ENCODE data around the gene KRTAP10-2. TPM values are rescaled to one million over a fixed set of nuclear protein-coding genes. Genes with fewer than 3 reads are reported as not detected.

Gene KRTAP10-2
- total RNA-seq, 1 donor from 2014 or later, result not detected

GRCh38 chr21:44511938-44512275 is 39.4 kb downstream of the KRTAP10-2 start:
- no peak for DNase-seq (ENCODE audit: low read depth, low spot score)
- no peak for TF ChIP-seq CTCF (conservative IDR thresholded peaks at IDR 0.05)

GRCh38 chr21:44511219-44511937 is 39.9 kb downstream of the KRTAP10-2 start:
- no peaks in the 10 kb centered on the region for H3K4me1 Mint-ChIP-seq
- H3K4me3 Mint-ChIP-seq, result no peak overlapping the region
- H3K36me3 Mint-ChIP-seq (ENCODE audit: low read depth), result no peaks in the 10 kb centered on the region
- TF ChIP-seq CTCF (conservative IDR thresholded peaks at IDR 0.05), result no peak
- H3K27ac Mint-ChIP-seq (ENCODE audit: unreplicated experiment), result no peak overlapping the region
- no peak for DNase-seq (ENCODE audit: low read depth, low spot score)
- no peaks in the 10 kb centered on the region for H3K27me3 Mint-ChIP-seq (ENCODE audit: low read depth)
- H3K9me3 Mint-ChIP-seq, result no peaks in the 10 kb centered on the region

More at GRCh38 chr21:44511938-44512275, 39.4 kb downstream of the KRTAP10-2 start:
- Mint-ChIP-seq H3K27me3 (ENCODE audit: low read depth) (no peaks in the 10 kb centered on the region), H3K4me3 (no peak overlapping the region), H3K27ac (ENCODE audit: unreplicated experiment) (no peak overlapping the region), H3K4me1 (no peaks in the 10 kb centered on the region), H3K9me3 (no peaks in the 10 kb centered on the region), H3K36me3 (ENCODE audit: low read depth) (no peaks in the 10 kb centered on the region)

- Mint-ChIP-seq H3K27me3 (ENCODE audit: low read depth) (no peaks in the 10 kb centered on the region), H3K4me1 (peaks cover 6% of the 10 kb centered on the region), H3K9me3 (no peaks in the 10 kb centered on the region), H3K36me3 (ENCODE audit: low read depth) (no peaks in the 10 kb centered on the region), H3K27ac (ENCODE audit: unreplicated experiment) (no peak overlapping the region), H3K4me3 (no peak overlapping the region)
- peak; percentile 92 for TF ChIP-seq CTCF (conservative IDR thresholded peaks at IDR 0.05)
- peak; percentile 60 for DNase-seq (ENCODE audit: low read depth, low spot score)
Observed at GRCh38 chr21:44510508-44511218, 40.6 kb downstream of the KRTAP10-2 start.

GRCh38 chr21:44510109-44510507 is 41.2 kb downstream of the KRTAP10-2 start:
- Mint-ChIP-seq H3K4me1 (peaks cover 11% of the 10 kb centered on the region), H3K36me3 (ENCODE audit: low read depth) (no peaks in the 10 kb centered on the region), H3K27me3 (ENCODE audit: low read depth) (no peaks in the 10 kb centered on the region), H3K9me3 (no peaks in the 10 kb centered on the region), H3K27ac (ENCODE audit: unreplicated experiment) (no peak overlapping the region), H3K4me3 (no peak overlapping the region)
- TF ChIP-seq CTCF (conservative IDR thresholded peaks at IDR 0.05), result no peak
- DNase-seq (ENCODE audit: low read depth, low spot score), result no peak

- no peaks in the 10 kb centered on the region for H3K36me3 Mint-ChIP-seq (ENCODE audit: low read depth)
- no peaks in the 10 kb centered on the region for H3K27me3 Mint-ChIP-seq (ENCODE audit: low read depth)
- no peak overlapping the region for H3K4me3 Mint-ChIP-seq
- TF ChIP-seq CTCF (conservative IDR thresholded peaks at IDR 0.05), result no peak
- no peak overlapping the region for H3K27ac Mint-ChIP-seq (ENCODE audit: unreplicated experiment)
- no peaks in the 10 kb centered on the region for H3K9me3 Mint-ChIP-seq
- H3K4me1 Mint-ChIP-seq, result peaks cover 11% of the 10 kb centered on the region
- no peak for DNase-seq (ENCODE audit: low read depth, low spot score)
Observed at GRCh38 chr21:44509539-44509938, 41.8 kb downstream of the KRTAP10-2 start.
